ENCODE data around the gene TNFRSF18. TPM values are rescaled to one million over a fixed set of nuclear protein-coding genes. Genes with fewer than 3 reads are reported as not detected.

Gene TNFRSF18
- polyA plus RNA-seq, 1 donor from 2014 or later: not detected

DNA sequence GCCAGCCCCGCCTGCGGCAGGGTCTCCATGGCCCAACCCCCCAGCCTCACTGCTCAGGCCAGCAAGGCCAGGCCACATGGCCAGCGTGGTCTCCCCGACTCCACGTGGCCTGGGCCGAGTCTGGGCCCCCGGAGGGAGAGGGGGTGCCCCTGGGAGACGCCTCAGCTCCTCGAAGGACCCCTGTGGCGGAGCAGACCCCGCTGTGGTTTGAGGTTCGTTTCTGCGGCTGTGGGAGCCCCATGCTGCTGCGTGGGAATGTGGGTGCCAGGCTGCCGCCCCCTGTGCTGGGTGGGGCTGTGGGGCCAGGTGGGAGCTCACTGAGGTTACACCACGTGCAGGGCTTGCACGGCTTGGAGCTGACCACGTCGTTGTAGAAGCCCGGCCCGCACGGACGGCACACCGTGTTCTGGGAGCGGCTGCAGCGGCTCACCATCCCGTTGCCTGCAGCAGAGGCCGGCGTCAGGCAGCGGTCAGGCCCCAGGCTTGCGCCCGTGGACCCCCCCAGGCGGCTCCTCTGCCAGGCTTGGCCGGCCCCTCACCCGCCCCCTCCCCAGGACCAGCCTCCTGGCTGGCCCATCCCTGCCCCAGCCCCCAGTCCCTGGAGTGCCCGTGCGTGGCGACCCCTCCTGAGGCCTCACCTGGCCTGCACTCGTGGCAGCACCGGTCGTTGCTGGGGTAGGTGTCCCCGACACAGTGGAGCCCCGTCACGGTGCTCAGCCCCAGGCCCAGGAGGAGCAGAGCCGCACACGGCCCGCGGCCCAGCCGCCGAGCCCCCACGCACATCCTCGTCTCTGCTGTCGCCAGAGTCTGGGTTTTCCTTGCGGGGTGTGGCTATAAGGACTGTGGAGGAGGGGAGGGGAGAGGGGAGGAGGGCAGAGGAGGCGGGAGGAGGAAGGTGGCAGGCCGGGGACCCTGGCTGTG lies 7.2 kb upstream of the TNFRSF18 start, which contains the start of gene TNFRSF4:
TSS of gene TNFRSF4 (minus strand) at position 809 of the 921 bp plus-strand sequence. CDS start at position 783, 26 bp downstream.
- no peak within 1 kb of the TSS for H3K4me3 ChIP-seq (ENCODE audit: low read length)
- H3K4me2 ChIP-seq (ENCODE audit: low read length): no peak within 1 kb of the TSS
- TF ChIP-seq MXI1 (conservative IDR thresholded peaks at IDR 0.05; ENCODE audit: poor library complexity, severe bottlenecking) (no peak), SMC3 (conservative IDR thresholded peaks at IDR 0.05; ENCODE audit: poor library complexity) (no peak), EP300 (conservative IDR thresholded peaks at IDR 0.05; ENCODE audit: poor library complexity, severe bottlenecking) (no peak), RAD21 (conservative IDR thresholded peaks at IDR 0.05) (no peak), REST (IDR thresholded peaks at IDR 0.05; ENCODE audit: borderline replicate concordance) (no peak), EZH2 (IDR thresholded peaks at IDR 0.05; ENCODE audit: borderline replicate concordance, insufficient read depth, low read length, poor library complexity, severe bottlenecking) (no peak), POLR2AphosphoS5 (IDR thresholded peaks at IDR 0.05) (no peak), TAF1 (IDR thresholded peaks at IDR 0.05; ENCODE audit: low read depth) (no peak)
- TF ChIP-seq, protein P1, sequence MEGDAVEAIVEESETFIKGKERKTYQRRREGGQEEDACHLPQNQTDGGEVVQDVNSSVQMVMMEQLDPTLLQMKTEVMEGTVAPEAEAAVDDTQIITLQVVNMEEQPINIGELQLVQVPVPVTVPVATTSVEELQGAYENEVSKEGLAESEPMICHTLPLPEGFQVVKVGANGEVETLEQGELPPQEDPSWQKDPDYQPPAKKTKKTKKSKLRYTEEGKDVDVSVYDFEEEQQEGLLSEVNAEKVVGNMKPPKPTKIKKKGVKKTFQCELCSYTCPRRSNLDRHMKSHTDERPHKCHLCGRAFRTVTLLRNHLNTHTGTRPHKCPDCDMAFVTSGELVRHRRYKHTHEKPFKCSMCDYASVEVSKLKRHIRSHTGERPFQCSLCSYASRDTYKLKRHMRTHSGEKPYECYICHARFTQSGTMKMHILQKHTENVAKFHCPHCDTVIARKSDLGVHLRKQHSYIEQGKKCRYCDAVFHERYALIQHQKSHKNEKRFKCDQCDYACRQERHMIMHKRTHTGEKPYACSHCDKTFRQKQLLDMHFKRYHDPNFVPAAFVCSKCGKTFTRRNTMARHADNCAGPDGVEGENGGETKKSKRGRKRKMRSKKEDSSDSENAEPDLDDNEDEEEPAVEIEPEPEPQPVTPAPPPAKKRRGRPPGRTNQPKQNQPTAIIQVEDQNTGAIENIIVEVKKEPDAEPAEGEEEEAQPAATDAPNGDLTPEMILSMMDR (IDR thresholded peaks at IDR 0.05; ENCODE audit: poor library complexity, severe bottlenecking): no peak

DNA sequence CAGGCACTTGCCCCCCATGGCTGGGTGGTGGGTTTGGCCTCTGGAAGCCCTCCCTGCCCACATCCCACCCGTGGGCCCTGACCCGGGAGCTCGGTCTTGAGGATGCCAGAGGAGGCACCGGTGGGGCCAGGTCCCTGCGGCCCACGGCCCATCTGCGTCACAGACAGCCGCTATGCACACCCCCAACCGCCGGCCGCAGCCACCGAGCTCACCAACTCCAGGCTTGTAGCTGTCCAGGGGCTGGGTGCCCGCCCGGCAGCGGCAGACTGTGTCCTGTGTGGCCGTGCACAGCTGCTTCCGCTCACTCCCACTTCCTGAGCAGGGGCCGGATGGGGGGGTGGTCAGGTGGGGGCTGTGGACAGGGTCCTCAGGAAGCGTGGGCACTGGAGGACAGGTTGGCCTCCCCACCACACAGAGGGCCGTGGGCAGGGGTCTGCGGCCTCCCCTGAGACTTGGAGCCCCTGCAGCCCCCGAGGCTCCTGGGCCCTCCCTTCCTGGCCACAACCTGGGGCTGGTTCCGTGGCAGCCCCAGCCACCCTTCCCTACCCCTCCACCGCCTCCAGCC lies 6.5 kb upstream of the TNFRSF18 start:
- no peak overlapping the region for H3K4me2 ChIP-seq (ENCODE audit: low read length)
- H3F3A ChIP-seq (ENCODE audit: insufficient read depth, low read length, poor library complexity, severe bottlenecking): no peaks in the 10 kb centered on the region
- H3K9me3 ChIP-seq (ENCODE audit: low read length): no peaks in the 10 kb centered on the region
- H3K9me2 ChIP-seq (ENCODE audit: insufficient read depth, low read length): no peaks in the 10 kb centered on the region
- no peaks in the 10 kb centered on the region for H3K79me2 ChIP-seq (replicated peaks; ENCODE audit: insufficient read depth, low read length)
- H3K9ac ChIP-seq (ENCODE audit: low read length): no peak overlapping the region
- no peaks in the 10 kb centered on the region for H3K27me3 ChIP-seq (ENCODE audit: insufficient read depth, low read depth, low read length)
- no peaks in the 10 kb centered on the region for H4K20me1 ChIP-seq (ENCODE audit: insufficient read depth)
- TF ChIP-seq TAF1 (IDR thresholded peaks at IDR 0.05; ENCODE audit: low read depth) (no peak), EZH2 (IDR thresholded peaks at IDR 0.05; ENCODE audit: borderline replicate concordance, insufficient read depth, low read length, poor library complexity, severe bottlenecking) (no peak), SMC3 (conservative IDR thresholded peaks at IDR 0.05; ENCODE audit: poor library complexity) (no peak), POLR2AphosphoS5 (IDR thresholded peaks at IDR 0.05) (no peak), REST (IDR thresholded peaks at IDR 0.05; ENCODE audit: borderline replicate concordance) (no peak), MXI1 (conservative IDR thresholded peaks at IDR 0.05; ENCODE audit: poor library complexity, severe bottlenecking) (no peak), RAD21 (conservative IDR thresholded peaks at IDR 0.05) (no peak), EP300 (conservative IDR thresholded peaks at IDR 0.05; ENCODE audit: poor library complexity, severe bottlenecking) (no peak)
- TF ChIP-seq, protein P1 (IDR thresholded peaks at IDR 0.05; ENCODE audit: poor library complexity, severe bottlenecking): no peak
- H2AFZ ChIP-seq (ENCODE audit: low read depth, low read length): no peak overlapping the region
- H3K4me3 ChIP-seq (ENCODE audit: low read length): no peak overlapping the region
- no peaks in the 10 kb centered on the region for H3K36me3 ChIP-seq (ENCODE audit: insufficient read depth, low read length)
- H3K27ac ChIP-seq (ENCODE audit: low read length): no peak overlapping the region

More for the DNA sequence above, 7.2 kb upstream of the TNFRSF18 start, which contains the start of gene TNFRSF4:
- no peaks in the 10 kb centered on the region for H4K20me1 ChIP-seq (ENCODE audit: insufficient read depth)
- no peaks in the 10 kb centered on the region for H3K9me2 ChIP-seq (ENCODE audit: insufficient read depth, low read length)
- H3K9ac ChIP-seq (ENCODE audit: low read length): no peak within 1 kb of the TSS
- no peaks in the 10 kb centered on the region for H3K9me3 ChIP-seq (ENCODE audit: low read length)
- no peaks in the 10 kb centered on the region for H3K79me2 ChIP-seq (replicated peaks; ENCODE audit: insufficient read depth, low read length)
- H3K27me3 ChIP-seq (ENCODE audit: insufficient read depth, low read depth, low read length): no peaks in the 10 kb centered on the region
- H3F3A ChIP-seq (ENCODE audit: insufficient read depth, low read length, poor library complexity, severe bottlenecking): no peaks in the 10 kb centered on the region
- no peak within 1 kb of the TSS for H3K27ac ChIP-seq (ENCODE audit: low read length)
- H3K36me3 ChIP-seq (ENCODE audit: insufficient read depth, low read length): no peaks in the 10 kb centered on the region
- H2AFZ ChIP-seq (ENCODE audit: low read depth, low read length): no peak within 1 kb of the TSS

Measured in neural cell (in vitro differentiated cells).